ENCODE measurements around the gene AHR. TPM values are rescaled to one million over a fixed set of nuclear protein-coding genes. Genes with fewer than 3 reads are reported as not detected.

The AHR gene
- total RNA-seq, 1 donor from 2014 or later = 149 TPM

DNA sequence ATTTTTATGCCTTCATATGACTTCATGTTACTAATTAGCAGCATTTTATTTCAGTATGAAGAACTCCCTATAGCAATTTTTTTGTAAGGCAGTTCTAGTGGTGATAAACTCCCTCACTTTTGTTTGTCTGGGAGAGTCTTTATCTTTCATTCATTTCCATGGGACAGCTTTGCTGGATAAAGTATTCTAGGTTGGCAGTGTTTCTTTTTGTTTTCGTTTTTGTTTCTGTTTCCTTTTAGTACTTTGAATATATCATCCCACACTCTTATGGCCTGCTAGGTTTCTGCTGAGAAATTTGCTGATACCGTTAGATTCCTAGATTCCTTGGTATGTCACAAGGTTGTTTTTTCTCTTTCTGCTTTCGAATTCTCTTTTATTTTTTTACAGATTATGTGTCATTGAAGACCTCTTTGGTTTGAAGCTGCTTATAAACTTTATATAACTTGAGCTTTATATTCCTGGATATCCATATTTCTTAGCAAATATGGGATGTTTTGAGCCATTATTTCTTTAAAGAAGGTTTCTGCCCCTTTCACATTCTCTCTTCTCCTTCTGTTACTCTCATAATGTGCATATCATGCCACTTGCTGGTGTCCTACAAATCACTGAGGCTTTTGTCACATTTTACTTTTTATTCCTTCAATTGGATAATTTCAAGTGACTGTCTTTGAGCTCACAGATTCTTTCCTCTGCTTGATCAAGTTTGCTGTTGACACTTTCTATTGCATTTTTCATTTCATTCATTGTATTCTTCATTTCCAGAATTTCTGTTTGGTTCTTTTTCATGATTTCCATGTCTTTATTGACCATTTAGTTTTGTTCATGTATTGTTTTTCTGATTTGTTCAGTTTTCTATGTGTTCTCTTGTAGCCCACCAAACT lies 28.9 kb upstream of the AHR start:
- H3K27me3 ChIP-seq = no peaks in the 10 kb centered on the region
- TF ChIP-seq, protein P1, sequence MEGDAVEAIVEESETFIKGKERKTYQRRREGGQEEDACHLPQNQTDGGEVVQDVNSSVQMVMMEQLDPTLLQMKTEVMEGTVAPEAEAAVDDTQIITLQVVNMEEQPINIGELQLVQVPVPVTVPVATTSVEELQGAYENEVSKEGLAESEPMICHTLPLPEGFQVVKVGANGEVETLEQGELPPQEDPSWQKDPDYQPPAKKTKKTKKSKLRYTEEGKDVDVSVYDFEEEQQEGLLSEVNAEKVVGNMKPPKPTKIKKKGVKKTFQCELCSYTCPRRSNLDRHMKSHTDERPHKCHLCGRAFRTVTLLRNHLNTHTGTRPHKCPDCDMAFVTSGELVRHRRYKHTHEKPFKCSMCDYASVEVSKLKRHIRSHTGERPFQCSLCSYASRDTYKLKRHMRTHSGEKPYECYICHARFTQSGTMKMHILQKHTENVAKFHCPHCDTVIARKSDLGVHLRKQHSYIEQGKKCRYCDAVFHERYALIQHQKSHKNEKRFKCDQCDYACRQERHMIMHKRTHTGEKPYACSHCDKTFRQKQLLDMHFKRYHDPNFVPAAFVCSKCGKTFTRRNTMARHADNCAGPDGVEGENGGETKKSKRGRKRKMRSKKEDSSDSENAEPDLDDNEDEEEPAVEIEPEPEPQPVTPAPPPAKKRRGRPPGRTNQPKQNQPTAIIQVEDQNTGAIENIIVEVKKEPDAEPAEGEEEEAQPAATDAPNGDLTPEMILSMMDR (IDR thresholded peaks at IDR 0.05) = no peak
- H3K4me1 ChIP-seq = peaks cover 0 to 1% of the 10 kb centered on the region in 2 donors
- no peaks in the 10 kb centered on the region for H3K36me3 ChIP-seq
- H3K9me3 ChIP-seq = peaks cover 20 to 47% of the 10 kb centered on the region in 2 donors
- DNase-seq (ENCODE audit: low spot score in 2 of 2) = no peak
- no peak overlapping the region for H3K27ac ChIP-seq
- H3K4me3 ChIP-seq = no peak overlapping the region
- intact Hi-C loops (cut with DNase I) = no loop called here

DNA sequence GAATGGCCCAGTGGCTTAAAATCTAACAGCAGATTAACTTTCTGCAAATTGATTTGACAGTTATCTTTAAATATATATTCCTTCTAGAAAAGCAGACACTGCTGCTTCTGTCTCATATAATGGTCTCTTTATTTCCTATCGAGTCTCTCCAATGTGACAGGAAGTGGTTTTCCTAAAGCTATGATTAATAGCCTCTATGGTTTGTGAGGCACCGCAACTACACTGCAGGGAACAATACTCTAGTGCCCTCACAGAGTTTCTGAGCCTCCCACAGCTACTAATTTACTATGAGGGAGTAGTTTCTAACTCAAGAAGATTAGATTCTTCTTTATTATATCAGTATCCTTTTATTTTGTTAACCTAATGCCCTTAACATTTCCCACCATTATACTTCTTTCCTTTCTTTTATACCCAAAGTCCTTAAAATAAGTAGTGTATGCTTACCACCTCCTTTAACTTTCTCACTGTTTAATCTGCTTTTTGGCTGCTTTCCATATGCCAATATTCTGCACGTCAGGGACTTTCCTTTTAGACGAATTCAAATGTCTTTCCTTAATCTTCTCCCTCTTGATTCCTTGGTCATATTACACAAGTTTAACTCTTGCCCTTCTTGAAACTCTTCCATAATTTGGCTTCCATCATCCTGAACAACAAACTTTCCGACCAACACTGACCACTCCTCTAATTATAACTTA lies 23.8 kb upstream of the AHR start:
- Histone ChIP-seq H3K9me3 (peaks cover 11 to 14% of the 10 kb centered on the region in 2 donors), H3K4me1 (peaks cover 0 to 17% of the 10 kb centered on the region in 2 donors), H3K4me3 (no peak overlapping the region), H3K27ac (peak overlapping the region; percentile 13 to 63), H3K36me3 (no peaks in the 10 kb centered on the region), H3K27me3 (no peaks in the 10 kb centered on the region)
- intact Hi-C loops (cut with DNase I) = loop anchor here (2.0 to 5.0 kb wide), 2 partner anchors 40 to 307 kb away; no protein-coding TSS in a partner anchor
- TF ChIP-seq, protein P1 (IDR thresholded peaks at IDR 0.05) = no peak
- DNase-seq (ENCODE audit: low spot score in 2 of 2) = no peak

DNA sequence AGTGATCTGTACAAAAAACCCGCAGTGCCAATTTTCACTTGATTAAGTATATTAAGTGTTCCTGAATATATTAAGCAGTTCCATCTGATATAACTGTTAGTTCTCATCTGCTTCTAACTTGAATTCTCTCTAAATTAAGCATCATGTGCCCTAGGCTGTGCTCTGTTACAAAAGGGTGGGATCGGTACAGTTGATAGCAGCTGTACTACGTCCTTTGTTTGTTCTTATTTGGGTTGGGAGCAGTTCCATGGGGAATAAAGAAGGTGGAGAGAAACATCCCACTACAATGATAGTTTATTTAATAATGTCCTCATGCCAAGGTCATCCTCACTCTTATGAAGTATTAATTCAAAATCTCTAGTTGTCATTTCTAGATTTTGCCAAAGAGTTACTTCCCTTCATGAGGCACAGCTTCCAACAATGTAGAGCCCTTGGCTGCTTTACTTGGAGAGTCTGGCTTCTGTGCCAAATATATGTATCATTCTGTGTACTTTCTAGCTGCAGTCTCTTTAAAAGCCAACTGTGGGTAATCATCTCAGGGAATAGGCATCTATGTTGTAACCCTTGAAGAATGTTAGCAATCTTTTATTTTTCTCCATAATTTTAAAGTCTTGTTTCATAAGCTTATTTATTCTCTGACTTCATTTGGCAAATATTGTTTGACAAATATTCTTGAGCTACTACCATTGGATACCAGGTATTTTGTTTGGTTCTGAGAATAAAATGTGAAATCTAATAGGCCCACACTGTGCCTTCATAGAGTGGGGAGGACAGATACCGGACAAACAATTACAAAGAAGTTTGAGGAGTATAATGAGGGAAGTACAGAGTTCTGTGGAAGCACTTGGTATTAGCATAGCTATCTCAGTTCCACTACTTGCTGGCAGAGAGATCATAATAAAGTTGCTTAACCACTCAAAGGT lies 22.4 kb upstream of the AHR start:
- peak overlapping the region; percentile 63 to 70 for H3K27ac ChIP-seq
- TF ChIP-seq, protein P1 (IDR thresholded peaks at IDR 0.05) = no peak
- peaks cover 0 to 17% of the 10 kb centered on the region in 2 donors for H3K4me1 ChIP-seq
- no peaks in the 10 kb centered on the region for H3K36me3 ChIP-seq
- H3K4me3 ChIP-seq = peak overlapping the region in 1 of 2 donors; percentile 13
- intact Hi-C loops (cut with DNase I) = loop anchor here (1.0 to 5.0 kb wide), 3 partner anchors 22 to 309 kb away; partner anchors contain the start of gene AHR
- peaks cover 0 to under 1% of the 10 kb centered on the region in 2 donors for H3K9me3 ChIP-seq
- no peaks in the 10 kb centered on the region for H3K27me3 ChIP-seq
- DNase-seq (ENCODE audit: low spot score in 2 of 2) = peak in 1 of 2 donors; percentile 70

DNA sequence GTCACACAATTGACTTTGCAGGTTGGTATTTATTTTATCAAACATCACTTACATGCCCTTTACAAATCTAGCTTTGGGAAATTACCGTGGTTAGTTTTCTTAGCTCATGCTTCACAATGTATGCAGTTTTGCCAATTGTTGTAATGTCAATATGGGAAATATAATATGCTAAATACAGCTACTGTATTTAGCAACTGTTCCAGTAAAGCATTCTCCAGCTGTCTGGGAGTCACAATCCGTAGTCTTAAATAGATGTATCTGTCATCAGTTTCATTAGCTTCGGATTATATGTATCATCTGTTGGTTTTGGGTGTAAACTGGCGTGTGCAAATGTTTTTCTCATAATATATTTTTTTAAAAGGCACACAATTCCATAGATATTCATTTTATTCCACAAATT lies 19.4 kb upstream of the AHR start:
- Histone ChIP-seq H3K4me1 (peaks cover 0 to 17% of the 10 kb centered on the region in 2 donors), H3K4me3 (no peak overlapping the region), H3K27me3 (no peaks in the 10 kb centered on the region), H3K27ac (no peak overlapping the region), H3K36me3 (no peaks in the 10 kb centered on the region), H3K9me3 (no peaks in the 10 kb centered on the region)
- TF ChIP-seq, protein P1 (IDR thresholded peaks at IDR 0.05) = no peak
- intact Hi-C loops (cut with DNase I) = loop anchor here (5.0 kb wide), 1 partner anchor 312 kb away; no protein-coding TSS in a partner anchor
- no peak for DNase-seq (ENCODE audit: low spot score in 2 of 2)

DNA sequence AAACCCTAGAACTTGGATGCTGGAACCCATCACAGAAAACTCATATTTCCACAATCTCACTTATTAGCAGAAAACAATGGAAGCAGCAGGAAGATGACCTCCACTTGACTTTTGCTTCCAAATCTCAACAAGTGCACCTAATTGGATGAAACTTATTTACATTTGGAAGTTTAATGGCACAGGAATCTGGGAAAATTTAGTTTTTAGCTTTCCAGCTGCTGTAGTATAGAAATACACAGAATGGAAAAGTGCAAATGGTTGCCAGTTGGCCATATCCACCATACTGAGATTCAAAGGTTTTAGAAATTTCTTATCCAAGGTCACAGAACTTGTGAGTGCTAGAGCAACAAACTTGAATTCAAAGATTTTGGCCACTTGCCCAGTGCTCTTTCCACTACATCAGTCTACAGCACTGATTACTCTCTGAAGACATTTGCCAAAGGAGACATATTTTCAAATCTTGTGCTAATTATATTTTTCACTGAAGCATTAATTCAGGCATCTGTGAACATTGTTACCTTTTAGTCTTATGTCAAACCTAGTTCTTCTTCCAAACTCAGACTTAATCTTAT lies 9.3 kb upstream of the AHR start:
- intact Hi-C loops (cut with DNase I) = no loop called here
- Histone ChIP-seq H3K4me3 (no peak overlapping the region), H3K9me3 (no peaks in the 10 kb centered on the region), H3K27me3 (no peaks in the 10 kb centered on the region), H3K36me3 (no peaks in the 10 kb centered on the region), H3K4me1 (peaks cover 0 to 4% of the 10 kb centered on the region in 2 donors), H3K27ac (peak overlapping the region; percentile 0 to 10)
- no peak for DNase-seq (ENCODE audit: low spot score in 2 of 2)
- TF ChIP-seq, protein P1 (IDR thresholded peaks at IDR 0.05) = no peak

All from ascending aorta (tissue), 2 donors.